IPS-18a (cell line): Measurements from ENCODE around the gene DMXL1.
"Not testable (repeated sequence)": the region's sequence is repeated elsewhere in the genome, so short reads cannot be mapped to it uniquely, and the experiment has no call there.

ENCODE experiments used
- H3K27ac ChIP-seq: one replicate; pipeline ENCODE4 v1.5.1; 2013; ENCODE audit warnings: low read length
- H3K27me3 ChIP-seq: one replicate; pipeline ENCODE4 v1.6.1; 2013; ENCODE audit warnings: mild to moderate bottlenecking, low read length; ENCODE audit not compliant: control insufficient read depth, insufficient read depth
- H3K36me3 ChIP-seq: one replicate; pipeline ENCODE4 v1.6.1; 2013; ENCODE audit warnings: low read depth, low read length; ENCODE audit not compliant: control insufficient read depth
- H3K4me1 ChIP-seq: one replicate; pipeline ENCODE4 v1.6.1; 2013; ENCODE audit warnings: low read depth, low read length; ENCODE audit not compliant: control insufficient read depth
- H3K4me3 ChIP-seq: one replicate; pipeline ENCODE4 v1.5.1; 2013; ENCODE audit warnings: low read length
- H3K9ac ChIP-seq: one replicate; pipeline ENCODE4 v1.6.1; 2013; ENCODE audit warnings: mild to moderate bottlenecking, low read length, moderate library complexity
- H3K9me3 ChIP-seq: one replicate; pipeline ENCODE4 v1.6.1; 2013; ENCODE audit warnings: low read depth, low read length; ENCODE audit not compliant: control insufficient read depth

Gene DMXL1

GRCh38 chr5:119083679-119084078, 12.8 kb downstream of the DMXL1 start:
- Histone ChIP-seq H3K4me3 (no peak overlapping the region), H3K4me1 (peaks cover 29% of the 10 kb centered on the region), H3K27ac (no peak overlapping the region), H3K27me3 (no peaks in the 10 kb centered on the region), H3K36me3 (peaks cover 11% of the 10 kb centered on the region), H3K9me3 (no peaks in the 10 kb centered on the region), H3K9ac (no peak overlapping the region)

GRCh38 chr5:119088438-119088837, 17.6 kb downstream of the DMXL1 start:
- no peak overlapping the region for H3K27ac ChIP-seq
- H3K9ac ChIP-seq: no peak overlapping the region
- no peaks in the 10 kb centered on the region for H3K9me3 ChIP-seq
- no peaks in the 10 kb centered on the region for H3K36me3 ChIP-seq
- H3K4me3 ChIP-seq: no peak overlapping the region
- no peaks in the 10 kb centered on the region for H3K4me1 ChIP-seq
- H3K27me3 ChIP-seq: no peaks in the 10 kb centered on the region

- Histone ChIP-seq H3K4me1 (peaks cover 4% of the 10 kb centered on the region), H3K9ac (no peak overlapping the region), H3K27me3 (no peaks in the 10 kb centered on the region), H3K4me3 (no peak overlapping the region), H3K27ac (no peak overlapping the region), H3K36me3 (peaks cover 10% of the 10 kb centered on the region), H3K9me3 (no peaks in the 10 kb centered on the region)
These were observed 24.7 kb downstream of the DMXL1 start for GRCh38 chr5:119095611-119096010.

- no peaks in the 10 kb centered on the region for H3K9me3 ChIP-seq
- H3K27me3 ChIP-seq: no peaks in the 10 kb centered on the region
- H3K4me1 ChIP-seq: no peaks in the 10 kb centered on the region
- peaks cover 7% of the 10 kb centered on the region for H3K36me3 ChIP-seq
- no peak overlapping the region for H3K4me3 ChIP-seq
- no peak overlapping the region for H3K9ac ChIP-seq
- no peak overlapping the region for H3K27ac ChIP-seq
These were observed 35.1 kb downstream of the DMXL1 start for GRCh38 chr5:119105971-119106370.

- H3K9me3 ChIP-seq: no peaks in the 10 kb centered on the region
- H3K4me3 ChIP-seq: no peak overlapping the region
- H3K9ac ChIP-seq: no peak overlapping the region
- no peaks in the 10 kb centered on the region for H3K27me3 ChIP-seq
- no peak overlapping the region for H3K27ac ChIP-seq
- H3K36me3 ChIP-seq: peaks cover 33% of the 10 kb centered on the region
- H3K4me1 ChIP-seq: no peaks in the 10 kb centered on the region
These were observed 41.3 kb downstream of the DMXL1 start for GRCh38 chr5:119112151-119112550.

- Histone ChIP-seq H3K9ac (no peak overlapping the region), H3K4me3 (no peak overlapping the region), H3K27me3 (no peaks in the 10 kb centered on the region), H3K9me3 (no peaks in the 10 kb centered on the region), H3K36me3 (peaks cover 55% of the 10 kb centered on the region), H3K4me1 (no peaks in the 10 kb centered on the region), H3K27ac (no peak overlapping the region)
These were observed 46.4 kb downstream of the DMXL1 start for GRCh38 chr5:119117237-119117636.

GRCh38 chr5:119118000-119118399, 47.1 kb downstream of the DMXL1 start:
- Histone ChIP-seq H3K9ac (no peak overlapping the region), H3K4me1 (no peaks in the 10 kb centered on the region), H3K9me3 (no peaks in the 10 kb centered on the region), H3K27ac (no peak overlapping the region), H3K36me3 (peaks cover 55% of the 10 kb centered on the region), H3K27me3 (no peaks in the 10 kb centered on the region), H3K4me3 (no peak overlapping the region)

- no peak overlapping the region for H3K4me3 ChIP-seq
- no peak overlapping the region for H3K9ac ChIP-seq
- no peaks in the 10 kb centered on the region for H3K4me1 ChIP-seq
- H3K36me3 ChIP-seq: peaks cover 46% of the 10 kb centered on the region
- H3K27me3 ChIP-seq: no peaks in the 10 kb centered on the region
- no peak overlapping the region for H3K27ac ChIP-seq
- H3K9me3 ChIP-seq: no peaks in the 10 kb centered on the region
These were observed 50.0 kb downstream of the DMXL1 start for GRCh38 chr5:119120893-119121292.

- not testable (repeated sequence) for H3K4me1 ChIP-seq, H3K27me3 ChIP-seq, H3K27ac ChIP-seq, H3K9me3 ChIP-seq, H3K9ac ChIP-seq, H3K4me3 ChIP-seq
- peaks cover 30% of the 10 kb centered on the region for H3K36me3 ChIP-seq
These were observed 51.6 kb downstream of the DMXL1 start for GRCh38 chr5:119122474-119122873.

- no peaks in the 10 kb centered on the region for H3K9me3 ChIP-seq
- H3K9ac ChIP-seq: no peak overlapping the region
- no peaks in the 10 kb centered on the region for H3K4me1 ChIP-seq
- no peaks in the 10 kb centered on the region for H3K27me3 ChIP-seq
- H3K4me3 ChIP-seq: no peak overlapping the region
- peaks cover 23% of the 10 kb centered on the region for H3K36me3 ChIP-seq
- no peak overlapping the region for H3K27ac ChIP-seq
These were observed 52.4 kb downstream of the DMXL1 start for GRCh38 chr5:119123280-119123679.

- no peak overlapping the region for H3K9ac ChIP-seq
- peaks cover 20% of the 10 kb centered on the region for H3K36me3 ChIP-seq
- no peaks in the 10 kb centered on the region for H3K27me3 ChIP-seq
- no peak overlapping the region for H3K4me3 ChIP-seq
- H3K4me1 ChIP-seq: no peaks in the 10 kb centered on the region
- H3K27ac ChIP-seq: no peak overlapping the region
- H3K9me3 ChIP-seq: no peaks in the 10 kb centered on the region
These were observed 58.9 kb downstream of the DMXL1 start for GRCh38 chr5:119129770-119130169.

GRCh38 chr5:119131530-119132304, 60.8 kb downstream of the DMXL1 start:
- Histone ChIP-seq H3K27me3 (no peaks in the 10 kb centered on the region), H3K27ac (no peak overlapping the region), H3K9me3 (peaks cover 16% of the 10 kb centered on the region), H3K36me3 (peaks cover 20% of the 10 kb centered on the region), H3K4me3 (no peak overlapping the region), H3K4me1 (no peaks in the 10 kb centered on the region), H3K9ac (no peak overlapping the region)
